Measurements from ENCODE around the gene AURKB.
A peak's percentile ranks its signal among the peaks of the same experiment; 100 is the strongest.
"Not testable (repeated sequence)": the region's sequence is repeated elsewhere in the genome, so short reads cannot be mapped to it uniquely, and the experiment has no call there.

Gene AURKB

DNA sequence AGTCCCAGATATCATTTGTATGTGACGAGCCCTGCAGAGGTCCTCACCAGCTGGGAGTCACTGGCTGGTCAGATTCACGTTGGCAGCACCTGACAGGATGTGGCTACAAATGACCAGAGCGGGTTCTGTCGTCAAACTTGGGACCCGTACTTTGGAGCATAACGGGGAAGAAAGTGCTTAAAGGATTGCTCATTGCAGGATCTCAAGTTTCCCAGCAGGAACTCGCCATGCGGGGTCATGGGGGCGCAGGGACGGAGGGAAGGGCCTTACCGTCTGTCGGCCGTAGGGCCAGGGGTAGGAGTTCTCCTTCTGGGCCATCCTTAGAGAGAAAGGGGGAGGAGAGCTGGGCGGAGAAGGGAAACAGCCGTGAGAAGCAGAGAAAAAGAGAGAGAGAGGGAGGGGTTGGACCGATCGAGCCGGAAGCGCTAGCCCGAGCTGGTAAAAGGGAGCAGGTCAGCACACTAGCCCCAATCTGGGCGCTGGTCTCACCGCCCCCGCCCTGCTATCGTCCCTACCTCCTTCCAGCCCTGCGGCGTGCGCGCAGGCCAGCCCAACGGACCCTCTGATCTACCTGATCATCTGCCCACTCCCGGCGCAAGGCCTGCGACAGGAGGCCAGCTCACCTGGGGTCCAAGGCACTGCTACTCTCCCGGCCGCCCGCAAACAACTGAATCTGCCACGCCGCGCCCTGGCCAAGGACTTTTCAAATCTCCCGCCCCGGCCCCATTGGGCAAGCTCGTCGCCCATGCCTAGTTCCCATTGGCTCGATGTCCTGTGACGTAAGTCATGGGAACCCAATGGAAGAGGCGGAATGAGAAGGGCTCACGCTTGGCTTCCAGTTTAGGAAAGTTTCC is at the start of gene AURKB:
Gene AURKB, minus strand, starts transcription at position 669 of the 854 bp plus-strand sequence. Its CDS starts 351 bp downstream, at position 318.
- peak in 57 of 58 donors; percentile 5 to 93 (median 81) for DNase-seq

DNA sequence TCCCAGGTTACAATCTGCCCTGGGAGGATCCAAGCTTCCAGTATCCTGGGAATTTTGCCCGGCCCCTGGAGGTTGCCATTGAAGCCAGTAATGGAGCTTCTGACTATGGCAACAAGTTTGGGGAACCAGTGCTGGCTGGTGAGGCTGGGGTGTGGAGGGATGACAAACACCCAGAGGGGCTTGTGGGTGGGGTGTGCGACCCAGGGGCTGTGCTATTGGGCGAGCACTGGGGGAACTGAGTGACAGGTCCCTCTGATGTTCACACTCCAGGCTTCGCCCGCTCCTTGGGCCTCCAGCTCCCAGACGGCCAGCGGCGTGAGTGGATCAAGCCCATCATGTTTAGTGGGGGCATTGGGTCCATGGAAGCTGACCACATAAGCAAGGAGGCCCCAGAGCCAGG is 47.4 kb upstream of the AURKB start:
- no peak for DNase-seq

DNA sequence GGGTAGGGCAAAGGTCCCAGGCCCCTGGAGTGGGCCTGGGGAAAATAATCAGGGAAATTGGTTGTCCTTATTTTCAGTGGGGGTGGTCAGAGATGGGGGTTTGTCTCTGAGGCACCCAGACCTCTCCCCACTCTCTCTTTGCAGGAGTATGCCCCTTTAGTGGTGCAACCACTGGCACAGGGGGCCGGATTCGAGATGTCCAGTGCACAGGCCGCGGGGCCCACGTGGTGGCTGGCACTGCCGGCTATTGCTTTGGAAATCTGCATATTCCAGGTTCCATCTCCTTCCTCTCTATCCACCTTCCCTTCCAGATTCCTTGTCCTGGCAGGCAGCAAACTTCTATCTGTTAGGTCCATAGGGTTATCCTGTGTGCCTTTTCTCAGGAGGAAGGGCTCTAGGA is 46.3 kb upstream of the AURKB start:
- no peak for DNase-seq

DNA sequence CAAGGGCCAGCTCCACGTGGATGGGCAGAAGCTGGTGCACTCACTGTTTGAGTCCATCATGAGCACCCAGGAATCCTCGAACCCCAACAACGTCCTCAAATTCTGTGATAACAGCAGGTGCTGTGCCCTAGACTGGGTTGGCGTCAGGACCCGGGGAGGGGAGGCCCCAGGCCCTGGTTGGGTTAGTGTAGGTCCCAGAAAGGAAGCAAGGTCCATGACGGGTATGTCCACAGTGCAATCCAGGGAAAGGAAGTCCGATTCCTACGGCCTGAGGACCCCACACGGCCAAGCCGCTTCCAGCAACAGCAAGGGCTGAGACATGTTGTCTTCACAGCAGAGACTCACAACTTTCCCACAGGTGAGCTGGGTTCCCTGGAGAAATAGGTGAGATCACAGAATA is 45.9 kb upstream of the AURKB start:
- no peak for DNase-seq

DNA sequence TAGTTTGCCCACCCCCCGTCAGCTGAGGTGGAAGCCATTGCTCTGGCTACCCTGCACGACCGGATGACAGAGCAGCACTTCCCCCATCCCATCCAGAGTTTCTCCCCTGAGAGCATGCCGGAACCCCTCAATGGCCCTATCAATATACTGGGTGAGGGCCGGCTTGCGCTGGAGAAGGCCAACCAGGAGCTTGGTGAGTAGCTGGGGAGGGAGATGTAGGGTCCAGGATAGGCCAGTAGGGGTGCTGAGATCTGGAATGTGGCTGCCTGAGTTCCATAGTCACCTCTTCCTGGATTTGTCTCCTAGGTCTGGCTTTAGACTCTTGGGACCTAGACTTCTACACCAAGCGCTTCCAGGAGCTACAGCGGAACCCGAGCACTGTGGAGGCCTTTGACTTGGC is 45.1 kb upstream of the AURKB start:
- DNase-seq, result no peak

DNA sequence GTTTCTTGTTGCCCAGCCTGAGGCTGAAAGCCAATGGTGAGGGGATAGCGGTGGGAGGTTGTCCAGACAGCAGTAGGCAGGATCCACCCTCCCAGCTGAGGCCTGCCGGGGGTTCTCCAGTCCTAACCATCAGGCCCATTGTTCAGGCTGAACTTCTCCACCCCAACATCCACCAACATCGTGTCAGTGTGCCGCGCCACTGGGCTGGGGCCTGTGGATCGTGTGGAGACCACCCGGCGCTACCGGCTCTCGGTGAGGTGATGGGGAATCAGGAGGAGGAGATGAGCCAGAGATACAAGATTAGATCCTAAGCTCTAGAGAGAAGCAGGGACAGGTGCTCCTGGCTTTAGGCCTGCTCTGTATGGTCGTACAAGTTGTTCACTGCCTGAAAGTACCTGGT is 44.5 kb upstream of the AURKB start:
- DNase-seq, result no peak

DNA sequence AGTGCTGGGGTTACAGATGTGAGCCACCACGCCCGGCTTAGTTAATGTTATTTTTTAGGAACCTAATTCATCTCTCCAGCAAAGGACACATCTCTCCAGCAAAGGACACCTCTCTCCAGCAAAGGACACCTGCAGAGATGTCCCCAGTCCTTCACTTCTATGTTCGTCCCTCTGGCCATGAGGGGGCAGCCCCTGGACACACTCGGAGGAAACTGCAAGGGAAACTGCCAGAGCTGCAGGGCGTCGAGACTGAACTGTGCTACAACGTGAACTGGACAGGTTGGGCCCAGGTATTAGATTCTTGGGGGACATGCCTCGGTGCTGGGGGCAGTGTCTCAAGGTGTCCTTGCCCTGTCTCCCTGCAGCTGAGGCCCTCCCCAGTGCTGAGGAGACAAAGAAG is 43.4 kb upstream of the AURKB start:
- peak in 12 of 58 donors; percentile 1 to 52 (median 16) for DNase-seq

DNA sequence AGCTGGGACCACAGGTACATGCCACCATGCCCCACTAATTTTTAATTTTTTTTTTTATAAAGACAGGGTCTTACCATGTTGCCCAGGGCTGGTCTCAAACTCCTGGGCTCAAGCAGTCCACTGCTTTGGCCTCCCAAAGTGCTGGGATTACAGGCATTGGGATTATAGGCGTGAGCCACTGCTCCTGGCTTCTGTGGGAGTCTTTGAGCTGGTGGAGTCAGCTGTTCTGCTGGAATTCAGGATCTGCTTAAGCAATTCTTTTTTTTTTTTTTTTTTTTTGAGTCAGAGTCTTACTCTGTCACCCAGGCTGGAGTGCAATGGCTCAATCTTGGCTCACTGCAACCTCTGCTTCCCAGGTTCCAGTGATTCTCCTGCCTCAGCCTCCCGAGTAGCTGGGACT is 41.0 kb upstream of the AURKB start:
- not testable (repeated sequence) for DNase-seq

DNA sequence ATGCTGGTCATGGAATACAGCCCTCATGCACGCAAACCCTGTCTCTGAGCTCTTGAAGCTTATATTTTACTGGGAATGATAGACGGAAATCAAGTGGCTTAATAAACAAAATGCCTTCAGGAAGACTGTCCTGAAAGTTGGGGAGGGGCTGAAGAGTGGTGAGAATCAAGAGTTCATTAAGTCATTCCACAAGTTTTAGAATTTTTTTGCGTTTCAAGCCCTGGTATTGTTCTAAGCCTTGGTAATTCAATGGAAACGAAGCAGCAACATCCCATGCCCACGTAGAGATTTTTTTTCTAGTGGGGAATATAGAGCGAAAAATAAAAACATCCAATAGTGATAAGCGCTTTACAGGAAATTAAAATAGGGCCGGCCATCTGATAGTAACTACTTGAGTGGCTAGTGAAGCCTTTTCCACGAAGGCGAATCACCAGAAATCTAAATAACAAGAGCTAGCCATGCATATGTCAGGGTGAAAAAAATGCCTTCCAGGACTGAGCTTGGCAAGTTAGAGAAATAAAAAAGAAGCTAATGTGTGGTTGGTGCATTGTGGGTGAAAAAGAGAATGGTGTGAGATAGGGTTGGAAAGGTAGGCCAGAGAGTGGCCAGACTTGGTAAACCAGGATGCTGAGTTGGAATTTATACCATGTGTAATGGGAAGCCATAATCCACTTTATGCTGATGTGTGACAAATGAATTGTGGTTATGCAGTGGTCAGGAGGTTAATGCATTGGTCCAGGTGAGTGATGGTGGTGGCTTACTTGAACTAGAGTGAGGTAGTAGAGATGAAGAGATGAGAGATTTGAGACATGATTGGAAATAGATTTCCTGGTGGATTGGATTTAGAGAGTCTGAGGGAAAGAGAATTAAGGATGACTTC is 39.5 kb upstream of the AURKB start:
- DNase-seq, result no peak

DNA sequence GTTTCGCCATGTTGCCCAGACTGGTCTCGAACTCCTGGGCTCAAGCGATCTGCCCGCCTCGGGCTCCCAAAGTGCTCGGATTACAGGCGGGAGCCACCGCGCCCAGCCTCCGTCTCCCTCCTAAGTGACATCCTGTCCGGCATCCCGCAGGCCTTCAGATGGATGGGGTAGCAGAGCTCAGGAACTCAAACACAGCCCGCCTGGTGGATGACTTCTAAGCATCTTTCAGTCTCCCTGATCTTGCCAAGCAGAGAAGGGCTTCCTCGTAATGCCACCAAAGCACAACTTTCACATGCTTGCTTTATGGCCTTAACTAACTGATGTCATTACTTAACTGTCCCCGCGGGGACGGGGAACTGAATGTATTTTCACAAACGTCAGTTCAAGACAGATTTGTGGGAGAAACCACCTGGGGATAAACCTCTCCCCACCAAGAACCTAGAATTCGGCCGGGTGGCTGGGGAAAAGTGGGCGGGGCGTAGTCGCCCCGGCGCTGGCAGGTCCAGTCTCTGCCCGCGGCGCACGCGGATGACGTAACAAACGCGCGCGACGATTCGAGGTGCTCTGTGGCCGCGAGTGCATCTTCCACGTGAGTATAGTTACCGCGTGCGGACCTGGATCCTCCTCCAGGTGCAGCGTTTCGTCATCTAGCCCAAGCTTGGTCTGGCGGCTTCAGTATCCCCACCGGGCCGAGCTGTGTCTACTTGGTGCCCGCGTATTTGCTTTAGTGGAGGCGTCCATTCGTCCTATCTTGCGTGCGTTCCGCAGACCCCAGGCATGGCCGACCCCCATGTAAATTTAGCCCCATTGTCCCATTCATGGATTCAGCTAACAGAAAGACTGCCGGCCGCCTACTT is 38.6 kb upstream of the AURKB start, which contains the start of gene PFAS:
Gene PFAS, plus strand, starts transcription at position 539 of the 857 bp plus-strand sequence. CDS start 4,649 bp downstream, outside the sequence.
- peak; percentile 59 to 98 (median 88) for DNase-seq

DNA sequence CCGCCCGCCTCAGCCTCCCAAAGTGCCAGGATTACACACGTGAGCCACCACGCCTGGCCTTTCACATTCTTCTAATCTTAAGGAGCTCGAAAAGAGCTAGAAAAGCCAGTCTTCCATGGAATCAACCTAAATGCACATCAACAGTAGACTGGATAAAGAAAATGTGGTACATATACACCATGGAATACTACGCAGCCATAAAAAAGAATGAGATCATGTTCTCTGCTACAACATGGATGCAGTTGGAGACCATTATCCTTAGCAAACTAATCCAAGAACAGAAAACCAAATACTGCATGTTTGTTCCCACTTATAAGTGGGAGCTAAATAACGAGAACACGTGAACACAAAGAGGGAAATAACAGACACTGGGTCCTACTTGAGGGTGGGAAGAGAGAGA is 34.4 kb upstream of the AURKB start:
- no peak for DNase-seq

DNA sequence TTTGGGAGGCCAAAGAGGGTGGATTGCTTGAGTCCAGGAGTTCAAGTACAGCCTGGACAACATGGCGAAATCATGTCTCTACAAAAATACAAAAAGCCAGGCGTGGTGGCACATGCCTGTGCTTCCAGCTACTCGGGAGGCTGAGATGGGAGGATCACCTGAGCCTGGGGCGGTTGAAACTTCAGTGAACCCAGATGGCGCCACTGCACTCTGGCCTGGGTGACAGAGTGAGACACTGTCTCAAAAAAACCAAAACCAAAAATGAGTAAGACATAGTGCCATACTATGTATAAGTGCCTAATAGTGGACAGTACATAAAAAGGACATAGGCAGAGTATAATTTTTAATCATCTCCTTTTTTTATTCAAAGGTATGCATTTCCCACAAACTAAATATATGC is 33.5 kb upstream of the AURKB start:
- no peak for DNase-seq

DNA sequence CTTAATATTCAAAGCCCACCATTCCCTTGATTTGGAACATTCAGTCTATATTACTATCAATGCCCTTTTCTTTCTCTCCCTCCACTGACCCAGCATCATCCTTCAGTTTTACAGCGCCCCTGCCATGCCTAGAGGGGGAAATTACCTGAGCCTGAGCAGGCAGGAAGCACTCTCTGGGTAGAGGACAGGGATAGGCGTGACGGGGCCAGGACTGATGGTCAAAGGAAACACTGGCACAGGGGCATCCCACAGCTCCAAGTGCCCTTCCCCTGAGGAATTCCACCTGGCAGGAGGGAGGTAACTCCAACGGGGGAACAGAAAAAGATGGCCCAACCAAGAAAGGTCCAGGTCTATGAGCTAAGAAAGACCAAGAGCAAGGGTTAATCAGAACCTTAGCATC is 27.5 kb upstream of the AURKB start:
- no peak for DNase-seq

DNA sequence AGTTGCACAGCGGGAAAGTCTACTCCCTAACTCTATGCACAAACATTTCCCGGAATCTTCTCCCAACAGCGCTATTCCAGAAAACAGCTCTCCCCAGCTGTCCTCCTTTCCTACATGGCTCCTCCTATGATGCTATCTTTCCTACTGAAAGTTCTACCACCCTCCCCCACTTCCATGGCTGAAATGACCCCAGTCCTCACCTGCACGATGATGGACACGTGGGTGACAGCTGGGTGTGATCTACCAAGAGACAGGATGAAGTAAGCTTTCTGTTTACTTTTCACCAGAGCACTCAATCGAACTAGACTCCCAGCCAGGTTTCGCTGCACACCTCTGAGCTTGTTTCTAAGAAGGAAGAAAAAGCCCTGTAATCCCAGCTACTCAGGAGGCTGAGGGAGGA is 26.8 kb upstream of the AURKB start:
- no peak for DNase-seq

DNA sequence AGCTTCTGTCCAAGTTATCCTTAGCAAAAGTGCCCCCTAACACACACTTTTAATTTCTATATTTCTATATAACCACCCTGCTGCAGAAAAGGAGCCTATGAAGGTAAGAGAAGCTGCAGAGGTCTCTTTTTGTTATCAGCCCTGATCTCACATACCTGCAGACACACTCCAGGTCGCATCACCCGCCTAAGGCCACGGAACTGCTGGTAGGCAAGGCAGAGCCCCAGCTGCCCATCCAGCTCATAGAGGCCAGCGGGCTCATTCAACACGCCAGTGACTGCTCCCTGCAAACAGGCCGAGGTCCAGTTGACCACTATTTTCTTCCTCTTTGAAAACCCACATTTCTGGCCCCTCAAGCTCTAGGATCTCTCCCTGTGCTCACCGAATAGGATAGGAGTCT is 25.3 kb upstream of the AURKB start:
- DNase-seq, result no peak

DNA sequence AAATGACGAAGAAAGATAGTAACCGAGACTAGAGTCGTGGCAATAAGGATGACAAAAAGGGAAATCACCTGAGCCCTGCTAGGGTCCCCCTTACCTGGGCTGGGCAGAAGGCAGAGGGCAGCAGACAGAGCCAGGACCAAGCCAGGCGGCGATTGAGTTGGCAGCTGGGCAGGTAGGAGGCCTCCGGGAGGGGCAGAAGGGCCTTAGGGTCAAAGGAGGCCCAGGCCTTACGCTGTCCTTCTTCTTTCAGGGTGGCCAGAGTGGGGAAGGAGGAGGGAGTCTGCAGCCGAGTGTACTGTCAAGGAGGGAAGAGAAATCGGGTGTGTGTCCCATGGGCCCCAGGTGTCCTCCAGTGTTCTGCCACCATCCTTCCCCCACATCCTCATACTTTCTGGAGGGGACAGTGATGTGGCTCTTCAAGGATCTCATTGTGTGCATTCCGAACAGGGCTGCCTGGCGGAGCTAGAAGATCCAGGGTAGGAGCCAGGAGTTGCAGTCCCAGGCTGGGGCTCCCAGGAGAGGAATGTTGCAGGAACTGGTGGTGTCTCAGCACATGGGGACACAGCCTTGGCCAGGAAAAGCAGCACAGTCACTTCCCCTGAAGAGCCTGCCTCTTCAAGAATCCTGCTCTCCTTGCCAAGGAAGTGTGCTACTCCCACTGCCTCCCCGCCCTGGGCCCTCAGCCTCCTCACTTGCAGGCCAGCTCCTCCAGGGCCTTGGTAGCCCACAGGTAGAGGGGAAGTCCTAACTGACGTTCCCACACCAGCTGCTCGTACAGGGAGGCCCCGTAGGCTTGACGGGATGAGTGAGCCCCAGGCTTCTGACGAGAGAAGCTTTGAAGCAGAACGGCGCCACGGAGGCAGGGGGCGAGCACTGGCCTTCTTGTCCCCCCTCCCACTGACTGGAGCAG is 24.2 kb upstream of the AURKB start:
- DNase-seq, result no peak

DNA sequence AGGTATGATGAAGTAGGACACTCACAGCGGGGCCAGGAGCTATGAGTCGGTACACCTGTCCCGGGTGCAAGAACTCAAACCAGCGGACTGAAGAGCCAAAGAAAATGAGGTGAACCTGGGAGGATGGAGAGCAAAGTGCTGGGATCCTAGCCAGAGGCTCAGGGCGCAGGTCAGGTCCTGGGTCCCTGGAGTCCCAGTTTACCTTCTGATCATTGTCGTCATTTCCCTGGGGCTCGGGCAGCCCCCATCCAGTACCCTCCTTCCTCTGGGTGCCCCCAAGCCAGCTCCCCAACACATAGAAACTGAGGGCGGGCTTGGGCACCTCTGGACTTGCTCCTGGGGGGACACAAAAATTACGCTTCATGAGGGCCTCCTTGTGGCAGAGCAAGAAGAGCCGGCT is 21.3 kb upstream of the AURKB start:
- no peak for DNase-seq

DNA sequence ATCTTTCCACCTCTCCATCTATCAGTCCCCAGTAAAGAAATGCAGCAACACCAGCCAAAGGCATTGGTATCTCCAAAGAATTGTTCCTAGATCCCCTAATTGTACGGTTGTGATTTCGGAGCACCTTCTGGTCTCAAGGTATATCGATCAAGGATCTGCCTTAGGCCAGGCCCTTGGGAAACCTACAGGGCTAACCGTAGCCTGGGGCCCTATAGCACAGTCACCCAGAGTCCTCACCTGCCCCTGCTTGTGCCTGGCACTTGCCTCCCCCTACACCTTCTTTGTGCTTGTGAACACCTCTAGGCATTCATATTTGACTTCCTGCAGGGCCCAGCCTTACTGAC is 16.8 kb upstream of the AURKB start:
- DNase-seq, result peak in 1 of 58 donors; percentile 9

DNA sequence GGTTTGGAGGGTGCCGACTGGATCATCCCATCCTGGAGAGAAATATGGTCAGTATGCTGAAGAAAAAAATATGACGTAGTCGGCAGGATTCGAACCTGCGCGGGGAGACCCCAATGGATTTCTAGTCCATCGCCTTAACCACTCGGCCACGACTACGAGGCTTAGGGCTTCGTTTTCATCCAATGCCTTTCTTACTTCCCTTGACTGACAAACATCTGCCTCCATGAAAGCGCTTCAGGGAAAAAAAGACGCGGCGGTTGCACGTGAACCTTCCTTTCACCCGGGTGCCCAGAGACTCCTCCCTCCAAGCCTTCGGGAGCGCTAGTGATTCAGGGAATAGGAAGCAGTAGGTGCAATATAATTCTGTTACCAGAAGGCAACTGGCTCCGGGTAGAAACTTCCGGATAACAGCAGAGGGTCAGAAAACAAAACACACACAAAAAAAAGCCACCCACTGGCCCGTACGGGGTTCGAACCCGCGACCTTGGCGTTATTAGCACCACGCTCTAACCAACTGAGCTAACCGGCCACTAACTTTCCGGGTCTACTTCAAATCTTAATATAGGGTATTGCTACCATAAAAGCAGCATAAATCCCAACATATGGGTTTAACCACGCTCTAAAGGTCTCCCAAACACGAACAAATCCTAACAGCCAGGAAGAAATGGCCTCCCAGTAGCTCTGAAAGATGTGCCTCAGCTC is 16.3 kb upstream of the AURKB start:
- DNase-seq, result peak in 57 of 58 donors; percentile 2 to 89 (median 67)

Measured in anterior cingulate cortex (tissue), 58 donors.